HepG2 (cell line): ENCODE data around the gene ZMYND10. TPM values are rescaled to one million over a fixed set of nuclear protein-coding genes. Genes with fewer than 3 reads are reported as not detected.

Experiments used
- ARNT ChIP-seq: fragments of 450-650 bp; IDR thresholded peaks from 2 replicates; pipeline ENCODE4 v1.6.1; 2017
- HNF4G ChIP-seq, 2 experiments: sonication (generic) in 1 of 2; formaldehyde crosslinking in 1 of 2; IDR thresholded peaks; 2 replicates each; pipeline versions ENCODE4 v1.4.0 to v1.6.1; 2011 to 2020; ENCODE audit warnings: borderline replicate concordance in 2 of 2, low read depth in 2 of 2, mild to moderate bottlenecking in 2 of 2, low read length in 1 of 2, missing genetic modification reagents in 1 of 2, moderate library complexity in 1 of 2
- IRF2 ChIP-seq: IDR thresholded peaks from 2 replicates; pipeline ENCODE4 v1.6.1; 2018; ENCODE audit warnings: missing genetic modification reagents, missing compliant biosample characterization
- IRF9 ChIP-seq: sonication (generic); formaldehyde crosslinking; IDR thresholded peaks from 2 replicates; pipeline ENCODE4 v1.8.0; 2022; ENCODE audit warnings: missing genetic modification reagents, mild to moderate bottlenecking, borderline replicate concordance
- JUNB ChIP-seq: sonication (generic); formaldehyde crosslinking; IDR thresholded peaks from 2 replicates; pipeline ENCODE4 v1.8.0; 2022; ENCODE audit warnings: missing genetic modification reagents, mild to moderate bottlenecking, borderline replicate concordance
- KMT2A ChIP-seq: sonication (generic); formaldehyde crosslinking; IDR thresholded peaks from 2 replicates; pipeline ENCODE4 v1.4.0; 2020; ENCODE audit warnings: missing genetic modification reagents
- PCBP2 ChIP-seq: fragments of 200-400 bp; formaldehyde crosslinking; optimal IDR thresholded peaks from 2 replicates; pipeline ENCODE3; 2018; ENCODE audit warnings: low read length, low read depth; ENCODE audit not compliant: poor library complexity, severe bottlenecking
- POLR2A ChIP-seq, 2 experiments: IDR thresholded peaks; 2 replicates each; pipeline ENCODE4 v1.6.1; 2011; ENCODE audit warnings: low read depth in 2 of 2, low read length in 2 of 2, mild to moderate bottlenecking in 1 of 2, moderate library complexity in 1 of 2; ENCODE audit not compliant: insufficient read depth in 1 of 2
- SMAD1 ChIP-seq: sonication (generic); formaldehyde crosslinking; IDR thresholded peaks from 2 replicates; pipeline ENCODE4 v1.4.0; 2020; ENCODE audit warnings: missing genetic modification reagents, low read depth, mild to moderate bottlenecking, borderline replicate concordance
- SP4 ChIP-seq: sonication (generic); formaldehyde crosslinking; IDR thresholded peaks from 2 replicates; pipeline ENCODE4 v1.8.1; 2023; ENCODE audit warnings: mild to moderate bottlenecking, missing genetic modification reagents
- TBP ChIP-seq: sonication (generic); formaldehyde crosslinking; IDR thresholded peaks from 2 replicates; pipeline ENCODE4 v1.5.0; 2020; ENCODE audit warnings: missing genetic modification reagents
- U2AF2 ChIP-seq: fragments of 200-400 bp; formaldehyde crosslinking; IDR thresholded peaks from 2 replicates; pipeline ENCODE4 v1.6.1; 2017; ENCODE audit warnings: low read depth, mild to moderate bottlenecking, low read length
- ZBTB7B ChIP-seq: sonication (generic); formaldehyde crosslinking; IDR thresholded peaks from 2 replicates; pipeline ENCODE4 v1.4.0; 2020; ENCODE audit warnings: missing genetic modification reagents
- ZEB1 ChIP-seq: IDR thresholded peaks from 2 replicates; pipeline ENCODE4 v1.6.1; 2012; ENCODE audit warnings: mild to moderate bottlenecking, low read depth, inconsistent platforms; ENCODE audit not compliant: insufficient replicate concordance
- ZFP62 ChIP-seq: sonication (generic); formaldehyde crosslinking; IDR thresholded peaks from 2 replicates; pipeline ENCODE4 v1.4.0; 2020; ENCODE audit warnings: missing genetic modification reagents
- ZNF101 ChIP-seq: sonication (generic); formaldehyde crosslinking; IDR thresholded peaks from 2 replicates; pipeline ENCODE4 v1.4.0; 2020; ENCODE audit warnings: mild to moderate bottlenecking, low read depth, missing genetic modification reagents, borderline replicate concordance
- ZNF12 ChIP-seq: sonication (generic); formaldehyde crosslinking; IDR thresholded peaks from 2 replicates; pipeline ENCODE4 v1.5.0; 2020; ENCODE audit warnings: missing genetic modification reagents
- ZNF274 ChIP-seq: sonication (generic); formaldehyde crosslinking; IDR thresholded peaks from 2 replicates; pipeline ENCODE4 v1.5.1; 2020; ENCODE audit warnings: mild to moderate bottlenecking, missing genetic modification reagents
- ZNF337 ChIP-seq: sonication (generic); formaldehyde crosslinking; IDR thresholded peaks from 2 replicates; pipeline ENCODE4 v1.5.1; 2020; ENCODE audit warnings: missing genetic modification reagents, low read depth, mild to moderate bottlenecking, borderline replicate concordance
- ZNF460 ChIP-seq: sonication (generic); formaldehyde crosslinking; IDR thresholded peaks from 2 replicates; pipeline ENCODE4 v1.5.1; 2020; ENCODE audit warnings: missing genetic modification reagents, mild to moderate bottlenecking, borderline replicate concordance
- ZNF501 ChIP-seq: sonication (generic); formaldehyde crosslinking; IDR thresholded peaks from 2 replicates; pipeline ENCODE4 v1.5.1; 2020; ENCODE audit warnings: mild to moderate bottlenecking, moderate library complexity, missing genetic modification reagents
- ZNF543 ChIP-seq: sonication (generic); formaldehyde crosslinking; IDR thresholded peaks from 2 replicates; pipeline ENCODE4 v1.4.0; 2020; ENCODE audit warnings: mild to moderate bottlenecking, missing genetic modification reagents
- ZNF558 ChIP-seq: sonication (generic); formaldehyde crosslinking; IDR thresholded peaks from 2 replicates; pipeline ENCODE4 v1.9.0; 2022; ENCODE audit warnings: mild to moderate bottlenecking, missing genetic modification reagents, borderline replicate concordance
- ZSCAN22 ChIP-seq: sonication (generic); formaldehyde crosslinking; IDR thresholded peaks from 2 replicates; pipeline ENCODE4 v1.4.0; 2020; ENCODE audit warnings: mild to moderate bottlenecking, missing genetic modification reagents
- polyA plus RNA-seq, 8 experiments: library from polyadenylated mRNA; depleted of rRNA in 3 of 8; stranded (reverse) in 7 of 8; unstranded in 1 of 8; fragments of >200 nt; fragmentation: Illumina TruSeq in 4 of 8; extraction: Trizol in 4 of 8; gene quantifications; 2 replicates each; pipeline versions ENCODE4 v1.2.1 to v1.2.3, GENCODE V29; 2011 to 2016; ENCODE audit warnings: low read depth in 4 of 8, missing spikeins in 1 of 8, mixed read lengths in 1 of 8; ENCODE audit not compliant: insufficient read depth in 1 of 8
- total RNA-seq, 5 experiments: library from RNA; depleted of rRNA; stranded (reverse); fragments of >200 nt; fragmentation: Illumina TruSeq; extraction: Trizol; gene quantifications; 2 replicates each; pipeline ENCODE4 v1.2.3, GENCODE V29; 2016; ENCODE audit warnings: low read depth in 1 of 5
- TF ChIP-seq, protein P1 (sequence below): sonication (generic); formaldehyde crosslinking; IDR thresholded peaks from 2 replicates; pipeline ENCODE4 v1.4.0; 2020; ENCODE audit warnings: missing genetic modification reagents, borderline replicate concordance

Gene ZMYND10
- total and polyA plus RNA-seq, 2 of the 13 experiments (the other 11 are each of a cell fraction or from before 2014, with no cell fraction given): 0.60 to 0.74 TPM

DNA sequence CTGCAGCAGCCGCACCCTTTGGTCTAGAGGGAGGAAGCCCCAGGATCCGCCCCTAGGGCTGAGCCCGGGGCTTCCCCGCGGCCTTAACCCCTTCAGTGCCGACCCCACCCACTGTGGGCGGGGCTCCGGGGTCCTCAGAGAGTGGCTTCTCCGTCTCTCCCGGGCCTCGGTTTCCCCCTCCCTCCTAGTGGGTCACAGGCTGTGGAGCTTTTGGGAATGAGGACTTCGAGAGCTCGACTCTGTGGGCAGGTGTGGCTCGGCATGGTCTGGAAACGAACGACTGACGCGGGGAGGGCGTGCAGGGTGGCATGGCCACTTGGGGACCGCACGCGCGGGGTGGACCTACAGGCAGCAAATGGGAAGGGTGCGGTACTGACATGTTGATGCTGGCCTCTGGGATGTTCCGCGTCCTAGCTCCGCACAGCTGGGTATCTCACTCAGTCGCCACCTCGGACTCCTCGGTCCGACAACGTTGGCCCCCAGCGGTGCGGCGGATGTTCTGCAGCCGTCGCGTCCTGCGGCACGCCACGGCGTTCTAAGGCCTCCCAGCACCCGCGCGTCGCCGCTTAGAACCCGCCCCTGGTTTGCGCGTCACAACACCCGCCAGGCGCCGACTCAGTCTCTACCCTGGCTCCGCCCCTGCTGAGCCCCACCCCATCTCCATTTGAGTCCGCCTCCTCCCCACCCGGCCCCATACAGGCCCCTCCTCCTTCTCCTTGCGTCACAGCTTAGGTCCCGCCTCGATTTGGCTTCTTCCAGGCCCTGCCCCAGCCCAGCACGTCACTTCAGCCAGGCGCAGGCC is 46.5 kb downstream of the ZMYND10 start, which contains the start of the genes HYAL3 and NAA80 (continued):
- TF ChIP-seq, protein P1, sequence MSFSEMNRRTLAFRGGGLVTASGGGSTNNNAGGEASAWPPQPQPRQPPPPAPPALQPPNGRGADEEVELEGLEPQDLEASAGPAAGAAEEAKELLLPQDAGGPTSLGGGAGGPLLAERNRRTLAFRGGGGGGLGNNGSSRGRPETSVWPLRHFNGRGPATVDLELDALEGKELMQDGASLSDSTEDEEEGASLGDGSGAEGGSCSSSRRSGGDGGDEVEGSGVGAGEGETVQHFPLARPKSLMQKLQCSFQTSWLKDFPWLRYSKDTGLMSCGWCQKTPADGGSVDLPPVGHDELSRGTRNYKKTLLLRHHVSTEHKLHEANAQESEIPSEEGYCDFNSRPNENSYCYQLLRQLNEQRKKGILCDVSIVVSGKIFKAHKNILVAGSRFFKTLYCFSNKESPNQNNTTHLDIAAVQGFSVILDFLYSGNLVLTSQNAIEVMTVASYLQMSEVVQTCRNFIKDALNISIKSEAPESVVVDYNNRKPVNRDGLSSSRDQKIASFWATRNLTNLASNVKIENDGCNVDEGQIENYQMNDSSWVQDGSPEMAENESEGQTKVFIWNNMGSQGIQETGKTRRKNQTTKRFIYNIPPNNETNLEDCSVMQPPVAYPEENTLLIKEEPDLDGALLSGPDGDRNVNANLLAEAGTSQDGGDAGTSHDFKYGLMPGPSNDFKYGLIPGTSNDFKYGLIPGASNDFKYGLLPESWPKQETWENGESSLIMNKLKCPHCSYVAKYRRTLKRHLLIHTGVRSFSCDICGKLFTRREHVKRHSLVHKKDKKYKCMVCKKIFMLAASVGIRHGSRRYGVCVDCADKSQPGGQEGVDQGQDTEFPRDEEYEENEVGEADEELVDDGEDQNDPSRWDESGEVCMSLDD (CRISPR knock-in tag): no peak; the same call in 1 of the 2 replicates
- TF ChIP-seq ZFP62 (CRISPR knock-in tag) (no peak), SMAD1 (CRISPR knock-in tag) (0 out of 2 replicates have a peak, but pooled peaks have one; percentile 28), KMT2A (CRISPR knock-in tag) (peak; percentile 40; the same call in 1 of the 2 replicates), ZSCAN22 (CRISPR knock-in tag) (no peak), ZNF12 (CRISPR knock-in tag) (0 out of 2 replicates have a peak, but pooled peaks have one; percentile 16), SP4 (CRISPR knock-in tag) (peak; percentile 77), ARNT (no peak), ZNF501 (peak; percentile 50; the same call in 1 of the 2 replicates), ZEB1 (peak; percentile 72), IRF2 (CRISPR knock-in tag) (no peak), ZNF460 (CRISPR knock-in tag) (peak; percentile 31; the same call in 1 of the 2 replicates), POLR2A (IDR thresholded peaks at IDR 0.05; ENCODE audit: insufficient read depth in 1 of 2, low read depth in 2 of 2, low read length in 2 of 2) (peak in 1 of 2 experiments; percentile 79; a peak in 2 of 4 replicates), ZBTB7B (peak; percentile 35; the same call in 1 of the 2 replicates), TBP (CRISPR knock-in tag) (no peak), ZNF543 (CRISPR knock-in tag) (no peak), U2AF2 (no peak), PCBP2 (no peak), JUNB (CRISPR knock-in tag) (no peak), ZNF558 (peak; percentile 73; the same call in 1 of the 2 replicates), IRF9 (no peak; the same call in 1 of the 2 replicates), HNF4G (IDR thresholded peaks at IDR 0.05; ENCODE audit: borderline replicate concordance, low read depth, low read length) (no peak), HNF4G (CRISPR knock-in tag; IDR thresholded peaks at IDR 0.05; ENCODE audit: borderline replicate concordance, low read depth) (no peak), ZNF101 (no peak), ZNF274 (CRISPR knock-in tag) (peak; percentile 59; the same call in 1 of the 2 replicates), ZNF337 (CRISPR knock-in tag) (no peak)
